SK-N-SH treated with all-trans-retinoic acid at 6 μM for 48 hours (cell line): ENCODE results near the gene MPZL2.

Source experiments
- BACH2 ChIP-seq: fragments of 250-450 bp; sonication (Bioruptor Pico); IDR thresholded peaks from 2 replicates; pipeline ENCODE4 v1.9.0; 2021; ENCODE audit warnings: mild to moderate bottlenecking, borderline replicate concordance
- PATZ1 ChIP-seq: fragments of 250-450 bp; sonication (Bioruptor Pico); IDR thresholded peaks from 2 replicates; pipeline ENCODE4 v1.8.0; 2020; ENCODE audit warnings: mild to moderate bottlenecking, moderate library complexity, borderline replicate concordance
- SNAI2 ChIP-seq: fragments of 250-450 bp; sonication (Bioruptor Pico); IDR thresholded peaks from 2 replicates; pipeline ENCODE4 v1.5.0; 2020; ENCODE audit warnings: mild to moderate bottlenecking, moderate library complexity
- ZFP3 ChIP-seq: fragments of 250-450 bp; sonication (Bioruptor Pico); IDR thresholded peaks from 2 replicates; pipeline ENCODE4 v1.5.0; 2020; ENCODE audit warnings: mild to moderate bottlenecking, moderate library complexity
- ZFP30 ChIP-seq: fragments of 450-650 bp; formaldehyde crosslinking; IDR thresholded peaks from 2 replicates; pipeline ENCODE4 v1.5.0; 2022; ENCODE audit warnings: mild to moderate bottlenecking, moderate library complexity

DNA sequence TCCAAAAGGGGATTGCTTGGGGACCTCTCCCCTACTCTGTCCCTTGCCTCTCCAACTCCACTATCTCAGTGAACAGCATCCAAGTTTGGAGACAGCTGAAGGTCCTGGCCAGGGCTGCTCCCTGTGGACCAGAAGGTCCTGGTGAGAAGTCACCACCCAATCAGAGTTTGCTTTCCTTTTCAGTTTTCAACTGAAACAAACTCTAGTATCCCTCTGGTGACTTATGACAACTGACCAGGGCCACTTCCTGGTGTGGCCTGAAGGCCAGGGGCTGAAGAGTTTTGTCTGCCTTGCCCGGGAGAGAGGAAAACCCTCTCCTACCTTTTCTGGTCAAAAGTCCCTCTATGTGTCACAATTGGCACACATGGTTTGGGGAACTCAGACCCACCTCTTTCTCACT is 44.4 kb downstream of the MPZL2 start:
- TF ChIP-seq BACH2 (CRISPR knock-in tag): no peak
- TF ChIP-seq SNAI2 (CRISPR knock-in tag): no peak
- no peak for TF ChIP-seq ZFP3 (CRISPR knock-in tag)
- no peak for TF ChIP-seq ZFP30 (CRISPR knock-in tag)
- TF ChIP-seq PATZ1 (CRISPR knock-in tag): no peak
